Astrocyte (in vitro differentiated cells and primary cell): ENCODE results near the gene POLR3C. TPM values are rescaled to one million over a fixed set of nuclear protein-coding genes. Genes with fewer than 3 reads are reported as not detected.
"Not testable (repeated sequence)": the region's sequence is repeated elsewhere in the genome, so short reads cannot be mapped to it uniquely, and the experiment has no call there.

Source experiments
- DNase-seq: peaks from one replicate; pipeline ENCODE4 v3.0.0-alpha.2; 2010; ENCODE audit warnings: low read depth
- FAIRE-seq: peaks from 2 replicates; lab custom pipeline; 2011; peaks lifted over from hg19 to GRCh38; lab: Jason Lieb, UNC
- H2AFZ ChIP-seq: 2 replicates; pipeline ENCODE4 v1.6.0; 2012; ENCODE audit warnings: low read depth, low read length, inconsistent platforms
- H3K27ac ChIP-seq: 2 replicates; pipeline ENCODE4 v1.5.1; 2011; ENCODE audit warnings: low read depth, low read length, inconsistent platforms
- H3K27me3 ChIP-seq: 2 replicates; pipeline ENCODE4 v1.6.0; 2011; ENCODE audit warnings: low read length, inconsistent platforms; ENCODE audit not compliant: insufficient read depth
- H3K36me3 ChIP-seq: 2 replicates; pipeline ENCODE4 v1.5.1; 2011; ENCODE audit warnings: low read length, inconsistent platforms; ENCODE audit not compliant: insufficient read depth
- H3K4me1 ChIP-seq: 2 replicates; pipeline ENCODE4 v1.5.1; 2011; ENCODE audit warnings: low read length, inconsistent platforms; ENCODE audit not compliant: insufficient read depth
- H3K4me2 ChIP-seq: 2 replicates; pipeline ENCODE4 v1.6.0; 2012; ENCODE audit warnings: low read length, inconsistent platforms
- H3K4me3 ChIP-seq: 2 replicates; pipeline ENCODE4 v1.5.1; 2011; ENCODE audit warnings: low read depth, mild to moderate bottlenecking, low read length, inconsistent platforms; ENCODE audit not compliant: insufficient read depth
- H3K79me2 ChIP-seq: 2 replicates; pipeline ENCODE4 v1.6.0; 2012; ENCODE audit warnings: mild to moderate bottlenecking, low read length, inconsistent platforms; ENCODE audit not compliant: insufficient read depth
- H3K9ac ChIP-seq: 2 replicates; pipeline ENCODE4 v1.6.0; 2012; ENCODE audit warnings: mild to moderate bottlenecking, low read length, inconsistent platforms
- H3K9me3 ChIP-seq: 2 replicates; pipeline ENCODE4 v1.5.1; 2012; ENCODE audit warnings: low read depth, mild to moderate bottlenecking, low read length, inconsistent platforms; ENCODE audit not compliant: insufficient read depth
- H4K20me1 ChIP-seq: 2 replicates; pipeline ENCODE4 v1.6.0; 2012; ENCODE audit warnings: low read length, inconsistent platforms; ENCODE audit not compliant: insufficient read depth
- H3K27ac Mint-ChIP-seq: one replicate; pipeline ENCODE4 v1.8.0; 2021; ENCODE audit warnings: mild to moderate bottlenecking, mixed read lengths; ENCODE audit not compliant: unreplicated experiment
- H3K27me3 Mint-ChIP-seq: one replicate; pipeline ENCODE4 v1.8.0; 2021; ENCODE audit warnings: low read depth, mixed read lengths; ENCODE audit not compliant: unreplicated experiment
- H3K36me3 Mint-ChIP-seq: one replicate; pipeline ENCODE4 v1.8.0; 2021; ENCODE audit warnings: low read depth, mixed read lengths; ENCODE audit not compliant: unreplicated experiment
- H3K4me1 Mint-ChIP-seq: one replicate; pipeline ENCODE4 v1.8.0; 2021; ENCODE audit warnings: low read depth, mixed read lengths; ENCODE audit not compliant: unreplicated experiment
- H3K4me3 Mint-ChIP-seq: one replicate; pipeline ENCODE4 v1.8.0; 2021; ENCODE audit warnings: mild to moderate bottlenecking, moderate library complexity, mixed read lengths; ENCODE audit not compliant: unreplicated experiment
- H3K9me3 Mint-ChIP-seq: one replicate; pipeline ENCODE4 v1.8.0; 2021; ENCODE audit warnings: mild to moderate bottlenecking, mixed read lengths; ENCODE audit not compliant: unreplicated experiment
- CTCF ChIP-seq: IDR thresholded peaks from 2 replicates; pipeline ENCODE4 v1.5.1; 2011; ENCODE audit warnings: low read depth, mild to moderate bottlenecking, inconsistent platforms, low read length, moderate library complexity; ENCODE audit not compliant: insufficient read depth
- EZH2 ChIP-seq: IDR thresholded peaks from 2 replicates; pipeline ENCODE4 v1.6.1; 2012; ENCODE audit warnings: mild to moderate bottlenecking, low read length, inconsistent platforms; ENCODE audit not compliant: insufficient read depth
- total RNA-seq: library from RNA; stranded (reverse); gene quantifications from 2 replicates; pipeline ENCODE4 v1.2.1, GENCODE V29; 2021

POLR3C gene
- total RNA-seq, 1 donor from 2014 or later = 43.3 TPM

GRCh38 chr1:145806844-145807243 lies 17.2 kb upstream of the POLR3C start:
- Histone ChIP-seq H3K4me1 (peaks cover 8% of the 10 kb centered on the region), H4K20me1 (peaks cover 56% of the 10 kb centered on the region), H3K4me2 (no peak overlapping the region), H3K9me3 (no peaks in the 10 kb centered on the region), H3K9ac (no peak overlapping the region), H3K79me2 (peaks cover 73% of the 10 kb centered on the region), H3K27ac (no peak overlapping the region), H2AFZ (no peak overlapping the region), H3K36me3 (no peaks in the 10 kb centered on the region), H3K4me3 (no peak overlapping the region), H3K27me3 (no peaks in the 10 kb centered on the region)
- H3K4me1 Mint-ChIP-seq = peaks cover 29% of the 10 kb centered on the region
- no peak for TF ChIP-seq EZH2
- no peak for TF ChIP-seq CTCF
- H3K36me3 Mint-ChIP-seq = no peaks in the 10 kb centered on the region
- DNase-seq (no peak), FAIRE-seq (no peak)
- no peaks in the 10 kb centered on the region for H3K27me3 Mint-ChIP-seq
- no peaks in the 10 kb centered on the region for H3K9me3 Mint-ChIP-seq
- no peak overlapping the region for H3K27ac Mint-ChIP-seq
- H3K4me3 Mint-ChIP-seq = no peak overlapping the region

GRCh38 chr1:145812977-145813810 lies 10.8 kb upstream of the POLR3C start:
- not testable (repeated sequence) for H3K27ac Mint-ChIP-seq

GRCh38 chr1:145818095-145818494 lies 5.9 kb upstream of the POLR3C start:
- Histone ChIP-seq H3K27ac (peak overlapping the region; percentile 66), H3K79me2 (peaks cover 14% of the 10 kb centered on the region), H3K9ac (peak overlapping the region; percentile 39), H3K4me2 (peak overlapping the region; percentile 70)
- H3K27ac Mint-ChIP-seq, H3K4me3 ChIP-seq, H3K9me3 Mint-ChIP-seq, H3K27me3 ChIP-seq, H3K36me3 ChIP-seq, H2AFZ ChIP-seq, H3K4me3 Mint-ChIP-seq, H3K36me3 Mint-ChIP-seq, FAIRE-seq, H4K20me1 ChIP-seq, H3K4me1 ChIP-seq, H3K9me3 ChIP-seq, H3K27me3 Mint-ChIP-seq, H3K4me1 Mint-ChIP-seq: not testable (repeated sequence)
- peak; percentile 79 for DNase-seq

More at GRCh38 chr1:145812977-145813810, 10.8 kb upstream of the POLR3C start:
- H3K27me3 Mint-ChIP-seq, H3K9me3 ChIP-seq, FAIRE-seq, H3K36me3 Mint-ChIP-seq, H3K36me3 ChIP-seq, H3K4me1 ChIP-seq, H3K27ac ChIP-seq, H4K20me1 ChIP-seq, H3K4me3 Mint-ChIP-seq, H3K9me3 Mint-ChIP-seq, H3K27me3 ChIP-seq, H2AFZ ChIP-seq, H3K4me1 Mint-ChIP-seq, DNase-seq: not testable (repeated sequence)
- Histone ChIP-seq H3K4me3 (peak overlapping the region; percentile 5), H3K4me2 (peak overlapping the region; percentile 72), H3K79me2 (peaks cover 16% of the 10 kb centered on the region), H3K9ac (peak overlapping the region; percentile 55)

GRCh38 chr1:145822779-145823331 lies 1.1 kb upstream of the POLR3C start:
- not testable (repeated sequence) for H3K27ac Mint-ChIP-seq, H3K27me3 ChIP-seq, H4K20me1 ChIP-seq, FAIRE-seq, H2AFZ ChIP-seq, H3K9ac ChIP-seq, DNase-seq, H3K36me3 ChIP-seq, H3K27ac ChIP-seq, H3K4me1 ChIP-seq, H3K4me1 Mint-ChIP-seq, H3K9me3 ChIP-seq, H3K27me3 Mint-ChIP-seq, H3K9me3 Mint-ChIP-seq
- Mint-ChIP-seq H3K36me3 (peaks cover 18% of the 10 kb centered on the region), H3K4me3 (peak overlapping the region; percentile 60)
- H3K4me2 ChIP-seq = peak overlapping the region; percentile 58
- peak overlapping the region; percentile 33 for H3K4me3 ChIP-seq
- peaks cover 40% of the 10 kb centered on the region for H3K79me2 ChIP-seq
